Thoracic aorta (tissue), 2 donors: ENCODE results near the gene BCAR1. TPM values are rescaled to one million over a fixed set of nuclear protein-coding genes. Genes with fewer than 3 reads are reported as not detected.
"Not testable (repeated sequence)": the region's sequence is repeated elsewhere in the genome, so short reads cannot be mapped to it uniquely, and the experiment has no call there.

Experiments used
- ATAC-seq: fragments of 150-250 bp; one replicate; pipeline ENCODE4 v1.8.0; 2017; ENCODE audit warnings: low read depth; ENCODE audit not compliant: insufficient number of reproducible peaks, low FRiP score
- DNase-seq: peaks from one replicate; pipeline ENCODE4 v3.0.0-alpha.2; 2020; ENCODE audit warnings: low spot score
- H3K27ac ChIP-seq, 2 donors: fragments of 200-600 bp; sonication (generic); 1 replicate in 1 of 2; 2 replicates in 1 of 2; pipeline ENCODE4 v1.5.1; 2016; ENCODE audit warnings: mild to moderate bottlenecking in 2 of 2, moderate library complexity in 2 of 2
- H3K27me3 ChIP-seq: fragments of 200-600 bp; sonication (generic); replicated peaks from 2 replicates; pipeline ENCODE4 v1.6.0; 2016; ENCODE audit warnings: mild to moderate bottlenecking; ENCODE audit not compliant: insufficient read depth
- H3K36me3 ChIP-seq: fragments of 200-600 bp; sonication (generic); one replicate; pipeline ENCODE4 v1.5.1; 2016
- H3K4me1 ChIP-seq, 2 donors: fragments of 200-600 bp; sonication (generic); 1 replicate in 1 of 2; 2 replicates in 1 of 2; pipeline versions ENCODE4 v1.5.1 to v1.6.0; 2016; ENCODE audit warnings: low read depth in 2 of 2, mild to moderate bottlenecking in 1 of 2; ENCODE audit not compliant: control insufficient read depth in 1 of 2
- H3K4me3 ChIP-seq: fragments of 200-600 bp; sonication (generic); 2 replicates; pipeline ENCODE4 v1.5.1; 2016; ENCODE audit warnings: mild to moderate bottlenecking
- H3K9me3 ChIP-seq: fragments of 200-600 bp; sonication (generic); 2 replicates; pipeline ENCODE4 v1.5.1; 2016
- total RNA-seq, 2 donors: library from RNA; depleted of rRNA; stranded (reverse); fragments of >200 nt; gene quantifications; one replicate each; pipeline versions ENCODE4 v1.1.0 to v1.2.3, GENCODE V29; 2016
- TF ChIP-seq, protein P1 (sequence below): fragments of 200-600 bp; sonication (generic); IDR thresholded peaks from one replicate; pipeline ENCODE4 v1.5.1; 2019; ENCODE audit warnings: antibody characterized with exemption

BCAR1 gene
- total RNA-seq, 2 donors from 2014 or later = 116 to 166 TPM

DNA sequence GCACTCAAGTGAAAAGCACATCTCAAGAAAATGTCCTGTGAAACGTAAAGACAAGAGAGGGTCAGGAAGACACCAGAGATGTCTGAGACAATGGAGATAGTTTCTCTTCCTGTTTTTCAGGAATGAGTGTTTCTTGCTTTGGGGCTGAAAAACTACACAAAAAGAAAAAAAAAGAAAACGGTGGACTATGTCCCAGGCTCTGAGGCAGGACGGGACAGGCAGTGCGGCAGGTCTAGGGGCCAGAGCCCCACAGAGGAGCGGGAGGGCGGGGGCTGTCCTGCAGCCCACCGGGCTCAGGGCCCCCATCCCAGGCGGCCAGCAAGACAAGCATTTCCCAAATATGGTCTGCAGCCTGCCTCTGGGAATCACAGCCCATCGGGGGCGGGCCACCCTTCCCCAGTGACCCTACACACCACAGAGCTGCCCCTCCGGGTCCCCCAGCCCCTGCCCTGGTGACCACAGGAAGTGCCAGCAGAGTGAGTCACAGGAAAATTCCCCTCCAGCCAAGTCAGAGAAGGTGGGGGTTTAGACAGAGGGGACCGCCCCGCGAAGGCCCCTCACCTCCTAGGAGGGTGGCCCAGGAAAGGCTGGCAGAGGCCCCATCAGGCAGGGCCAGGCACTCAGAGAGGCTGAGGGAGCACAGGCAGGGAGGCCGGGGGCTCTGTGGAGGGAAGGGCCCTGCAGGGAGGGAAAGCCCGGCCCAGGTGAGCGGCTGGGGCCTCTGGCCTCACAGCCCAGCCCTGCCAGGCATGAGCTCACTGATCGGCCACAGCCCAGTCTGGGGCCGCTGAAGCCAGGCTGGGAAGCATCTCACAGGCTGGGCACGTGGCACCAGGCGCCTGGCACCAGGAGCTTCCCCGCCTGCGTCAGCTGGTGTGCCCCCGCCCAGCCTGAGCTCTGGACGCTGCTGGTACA, 6.3 kb downstream of the BCAR1 start:
- TF ChIP-seq, protein P1, sequence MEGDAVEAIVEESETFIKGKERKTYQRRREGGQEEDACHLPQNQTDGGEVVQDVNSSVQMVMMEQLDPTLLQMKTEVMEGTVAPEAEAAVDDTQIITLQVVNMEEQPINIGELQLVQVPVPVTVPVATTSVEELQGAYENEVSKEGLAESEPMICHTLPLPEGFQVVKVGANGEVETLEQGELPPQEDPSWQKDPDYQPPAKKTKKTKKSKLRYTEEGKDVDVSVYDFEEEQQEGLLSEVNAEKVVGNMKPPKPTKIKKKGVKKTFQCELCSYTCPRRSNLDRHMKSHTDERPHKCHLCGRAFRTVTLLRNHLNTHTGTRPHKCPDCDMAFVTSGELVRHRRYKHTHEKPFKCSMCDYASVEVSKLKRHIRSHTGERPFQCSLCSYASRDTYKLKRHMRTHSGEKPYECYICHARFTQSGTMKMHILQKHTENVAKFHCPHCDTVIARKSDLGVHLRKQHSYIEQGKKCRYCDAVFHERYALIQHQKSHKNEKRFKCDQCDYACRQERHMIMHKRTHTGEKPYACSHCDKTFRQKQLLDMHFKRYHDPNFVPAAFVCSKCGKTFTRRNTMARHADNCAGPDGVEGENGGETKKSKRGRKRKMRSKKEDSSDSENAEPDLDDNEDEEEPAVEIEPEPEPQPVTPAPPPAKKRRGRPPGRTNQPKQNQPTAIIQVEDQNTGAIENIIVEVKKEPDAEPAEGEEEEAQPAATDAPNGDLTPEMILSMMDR = no peak
- Histone ChIP-seq H3K4me1 (peaks cover 70 to 99% of the 10 kb centered on the region in 2 donors), H3K9me3 (no peaks in the 10 kb centered on the region), H3K36me3 (peaks cover 11% of the 10 kb centered on the region), H3K27me3 (no peaks in the 10 kb centered on the region), H3K27ac (peak overlapping the region; percentile 96 to 99), H3K4me3 (peak overlapping the region; percentile 59)
- peak; percentile 84 for ATAC-seq
- peak; percentile 77 for DNase-seq

DNA sequence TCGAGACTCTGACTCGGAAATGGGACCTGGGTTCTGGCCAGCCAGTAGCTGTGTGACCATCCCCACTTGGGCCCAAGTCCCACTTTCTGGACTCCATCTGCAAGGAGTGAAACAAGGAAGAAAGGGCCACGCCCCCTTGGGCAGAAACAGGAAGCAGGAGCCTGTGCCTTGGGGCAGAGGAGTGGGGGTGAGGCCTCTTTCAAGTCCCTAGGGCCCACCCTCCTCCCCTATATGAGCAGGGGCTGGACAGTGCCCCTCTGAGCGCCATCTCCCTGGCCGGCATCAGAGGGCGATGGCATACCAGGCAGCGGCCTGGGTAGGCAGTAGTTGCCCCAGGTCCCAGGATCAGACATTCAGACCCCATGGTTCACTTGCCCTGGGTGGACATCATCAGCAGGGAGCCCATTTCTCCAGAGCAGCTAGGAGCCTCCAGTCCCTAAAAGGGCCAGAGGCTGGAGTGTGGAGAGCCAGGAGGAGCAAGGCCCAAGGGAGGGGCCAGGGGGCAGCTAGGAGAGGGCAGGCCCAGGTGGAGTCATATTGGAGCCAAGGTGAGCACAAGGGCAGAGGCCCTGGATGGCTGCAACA, 7.1 kb downstream of the BCAR1 start:
- ATAC-seq (no peak), DNase-seq (no peak)
- peaks cover 73 to 99% of the 10 kb centered on the region in 2 donors for H3K4me1 ChIP-seq
- peak overlapping the region; percentile 96 to 99 for H3K27ac ChIP-seq
- H3K36me3 ChIP-seq = peaks cover 11% of the 10 kb centered on the region
- peak overlapping the region; percentile 59 for H3K4me3 ChIP-seq
- H3K27me3 ChIP-seq = no peaks in the 10 kb centered on the region
- no peaks in the 10 kb centered on the region for H3K9me3 ChIP-seq
- TF ChIP-seq, protein P1 = no peak

DNA sequence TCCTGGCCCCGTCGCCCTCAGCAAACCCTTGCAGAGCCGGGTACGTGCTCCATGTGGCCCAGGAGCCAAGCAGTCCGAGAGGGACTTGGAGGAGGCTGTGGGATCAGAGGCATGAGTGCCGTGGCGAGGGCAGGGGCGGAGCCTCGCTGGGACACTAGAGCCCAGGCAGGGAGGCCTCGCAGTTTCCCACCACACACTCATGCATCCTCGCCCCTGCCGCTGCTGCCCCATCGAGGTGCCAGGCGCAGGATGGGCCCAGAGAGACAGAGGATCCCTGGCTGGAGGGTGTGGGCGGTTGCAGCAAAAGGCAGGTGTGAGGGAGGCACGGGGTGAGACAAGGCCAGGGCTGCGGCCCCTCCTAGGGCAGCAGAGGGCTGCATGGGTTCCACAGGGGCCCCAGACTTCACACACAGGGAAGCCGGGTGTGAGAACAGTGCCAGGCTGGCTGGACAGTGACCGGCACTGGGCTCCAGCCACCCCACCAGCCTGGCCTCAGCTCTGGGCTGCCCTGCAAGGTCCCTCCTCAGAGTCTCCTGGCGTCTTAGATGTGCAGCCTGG, 7.7 kb downstream of the BCAR1 start:
- ATAC-seq (no peak), DNase-seq (no peak)
- Histone ChIP-seq H3K4me1 (peaks cover 73 to 99% of the 10 kb centered on the region in 2 donors), H3K4me3 (peak overlapping the region; percentile 59), H3K27me3 (no peaks in the 10 kb centered on the region), H3K27ac (peak overlapping the region; percentile 96 to 99), H3K36me3 (peaks cover 11% of the 10 kb centered on the region), H3K9me3 (no peaks in the 10 kb centered on the region)
- TF ChIP-seq, protein P1 = no peak

DNA sequence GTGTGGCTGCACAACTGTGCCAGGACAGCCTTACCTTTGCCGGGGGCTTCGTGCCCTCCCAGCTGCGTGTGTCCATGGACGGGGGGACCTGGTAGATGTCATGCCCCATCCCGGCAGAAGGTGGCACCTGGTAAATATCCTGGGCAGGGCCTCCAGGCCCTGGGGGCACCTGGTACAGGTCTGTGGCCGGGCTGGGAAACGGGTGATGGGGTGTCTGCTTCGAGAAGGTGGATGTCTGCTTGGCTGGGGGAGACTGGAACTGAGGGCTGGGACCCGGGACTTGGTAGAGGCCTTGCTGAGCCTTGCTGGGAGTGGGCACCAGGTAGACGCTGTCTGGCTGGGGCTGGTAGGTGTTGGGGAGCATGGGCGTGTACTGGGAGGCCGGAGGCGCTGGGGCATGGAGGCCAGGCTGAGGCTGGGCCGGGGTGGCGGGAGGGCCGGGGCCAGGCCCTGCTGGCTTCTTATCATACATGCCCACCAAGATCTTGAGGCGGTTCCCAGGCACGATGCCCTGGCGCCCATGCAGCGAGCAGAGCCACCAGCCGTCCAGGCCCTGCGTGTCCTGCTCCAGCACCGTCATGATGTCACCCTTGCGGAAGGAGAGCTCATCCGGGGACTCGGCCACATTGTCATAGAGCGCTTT, 8.9 kb downstream of the BCAR1 start:
- H3K36me3 ChIP-seq = peaks cover 11% of the 10 kb centered on the region
- peaks cover 71 to 99% of the 10 kb centered on the region in 2 donors for H3K4me1 ChIP-seq
- ATAC-seq, DNase-seq, H3K9me3 ChIP-seq, H3K27me3 ChIP-seq, H3K4me3 ChIP-seq: not testable (repeated sequence)
- peak overlapping the region; percentile 96 to 99 for H3K27ac ChIP-seq

DNA sequence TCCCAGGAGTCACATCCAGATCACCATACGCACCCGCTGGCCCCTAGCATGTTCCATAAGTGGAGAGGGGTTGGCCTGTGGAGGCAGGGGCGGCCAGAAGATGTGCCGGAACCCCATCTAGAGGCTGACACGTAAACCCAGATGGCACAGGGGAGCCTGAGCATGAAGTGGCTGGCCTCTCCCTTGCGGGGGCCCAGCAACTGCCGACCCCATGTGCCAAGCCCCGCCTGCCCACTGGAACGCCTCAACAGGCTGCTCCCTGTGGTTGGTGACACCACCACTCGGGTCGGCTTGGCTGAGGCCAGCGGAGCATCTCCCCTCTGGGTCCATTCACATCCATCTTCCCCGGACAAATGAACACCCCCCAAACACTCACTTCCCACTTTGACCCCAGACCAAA, 9.5 kb downstream of the BCAR1 start:
- Histone ChIP-seq H3K27ac (peak overlapping the region; percentile 96 to 99), H3K4me1 (peaks cover 69 to 99% of the 10 kb centered on the region in 2 donors), H3K36me3 (peaks cover 11% of the 10 kb centered on the region), H3K4me3 (no peak overlapping the region), H3K9me3 (no peaks in the 10 kb centered on the region), H3K27me3 (no peaks in the 10 kb centered on the region)
- TF ChIP-seq, protein P1 = no peak
- no peak for DNase-seq
- ATAC-seq = no peak
